22Rv1 (cell line): Measurements from ENCODE around the gene WNT2.

Experiments
- CTCF ChIP-seq: fragments of 450-650 bp; IDR thresholded peaks from 2 replicates; pipeline ENCODE4 v1.5.1; 2017; ENCODE audit warnings: mild to moderate bottlenecking
- ZFX ChIP-seq: fragments of 450-650 bp; IDR thresholded peaks from 2 replicates; pipeline ENCODE4 v1.6.1; 2017; ENCODE audit warnings: antibody characterized with exemption, borderline replicate concordance

DNA sequence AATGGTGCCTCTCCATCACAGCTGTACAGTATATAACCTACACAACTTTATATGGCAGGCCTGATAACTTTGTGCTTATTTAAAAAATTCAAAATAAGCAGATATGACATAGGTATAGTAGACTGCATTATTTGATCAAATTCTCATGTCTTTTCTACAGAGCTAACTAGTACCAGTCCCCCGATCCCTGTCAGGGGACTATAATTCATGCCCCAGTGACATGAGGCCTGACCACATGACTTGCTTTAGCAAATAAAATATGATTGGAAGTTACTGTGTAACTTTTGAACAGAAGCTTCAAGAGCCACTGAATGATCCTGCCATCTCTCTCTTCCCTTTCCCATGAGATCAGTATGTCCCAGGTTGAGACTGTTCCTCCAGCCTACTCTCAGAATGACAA is 49.2 kb upstream of the WNT2 start:
- TF ChIP-seq CTCF (no peak), ZFX (no peak)
